B cell (primary cell): ENCODE measurements around the gene KHNYN. TPM values are rescaled to one million over a fixed set of nuclear protein-coding genes. Genes with fewer than 3 reads are reported as not detected.

Experiments
- ATAC-seq: fragments of 200-7000 bp; cut with Tn5 transposase; one replicate; pipeline ENCODE4 v1.10.0; 2021; ENCODE audit warnings: low read depth, mild to moderate bottlenecking, moderate number of reproducible peaks, moderate library complexity
- CTCF ChIA-PET: fragments of 350-600 bp; sonication (Branson Sonifier 250); formaldehyde crosslinking; loops from one replicate; lab custom pipeline; 2021; ENCODE audit warnings: antibody characterized with exemption, inconsistent platforms; lab: Charles Lee
- POLR2A ChIA-PET: fragments of 350-600 bp; sonication (Branson Sonifier 250); formaldehyde crosslinking; loops from one replicate; lab custom pipeline; 2021; ENCODE audit warnings: antibody characterized with exemption; lab: Charles Lee
- DNase-seq: peaks from one replicate; pipeline ENCODE4 v3.0.0; 2013
- H2AFZ ChIP-seq: 2 replicates; pipeline ENCODE4 v1.6.1; 2012; ENCODE audit warnings: mild to moderate bottlenecking, low read depth, low read length; ENCODE audit not compliant: insufficient read depth, poor library complexity, severe bottlenecking
- H3K27ac ChIP-seq, 2 donors: 1 replicate in 1 of 2; 2 replicates in 1 of 2; pipeline ENCODE4 v1.5.1; 2012 to 2013; ENCODE audit warnings: low read length in 2 of 2, mild to moderate bottlenecking in 2 of 2, moderate library complexity in 1 of 2
- H3K27me3 ChIP-seq, 4 experiments: fragments of 200-600 bp in 1 of 4; sonication (generic) in 1 of 4; replicated peaks in 1 of 4; 1 replicate in 2 of 4; 2 replicates in 2 of 4; pipeline versions ENCODE4 v1.6.1 to v1.7.0; 2013 to 2016; ENCODE audit warnings: low read length in 3 of 4, mild to moderate bottlenecking in 2 of 4, mixed read lengths in 1 of 4, moderate library complexity in 1 of 4; ENCODE audit not compliant: insufficient read depth in 4 of 4, control insufficient read depth in 3 of 4; ENCODE audit errors: control extremely low read depth in 1 of 4
- H3K36me3 ChIP-seq, 2 experiments: replicated peaks in 1 of 2; 1 replicate in 1 of 2; 2 replicates in 1 of 2; pipeline versions ENCODE4 v1.6.1 to v1.7.1; 2013; ENCODE audit warnings: low read length in 1 of 2; ENCODE audit not compliant: insufficient read depth in 2 of 2, control insufficient read depth in 1 of 2; ENCODE audit errors: control extremely low read depth in 1 of 2, extremely low read depth in 1 of 2
- H3K4me1 ChIP-seq, 2 donors: fragments of 200-600 bp in 1 of 2; sonication (generic) in 1 of 2; 1 replicate in 1 of 2; 2 replicates in 1 of 2; pipeline versions ENCODE4 v1.5.1 to v1.6.1; 2013 to 2017; ENCODE audit warnings: low read length in 2 of 2; ENCODE audit not compliant: control insufficient read depth in 2 of 2, insufficient read depth in 2 of 2
- H3K4me2 ChIP-seq: replicated peaks from 2 replicates; pipeline ENCODE3; 2012; ENCODE audit warnings: mild to moderate bottlenecking, low read depth, low read length; ENCODE audit not compliant: poor library complexity, severe bottlenecking
- H3K4me3 ChIP-seq, 5 experiments: fragments of 200-600 bp in 1 of 5; sonication (generic) in 1 of 5; 1 replicate in 3 of 5; 2 replicates in 2 of 5; pipeline versions ENCODE4 v1.5.1 to v1.7.0; 2011 to 2016; ENCODE audit warnings: low read length in 4 of 5, mild to moderate bottlenecking in 4 of 5, low read depth in 2 of 5, control low read depth in 1 of 5, moderate library complexity in 1 of 5; ENCODE audit not compliant: insufficient read depth in 1 of 5; ENCODE audit errors: control extremely low read depth in 1 of 5, extremely low read depth in 1 of 5
- H3K79me2 ChIP-seq: fragments of 200-600 bp; sonication (generic); one replicate; pipeline ENCODE4 v1.6.0; 2016; ENCODE audit warnings: low read length; ENCODE audit not compliant: control insufficient read depth, insufficient read depth
- H3K9ac ChIP-seq: fragments of 200-600 bp; sonication (generic); 2 replicates; pipeline ENCODE4 v1.6.1; 2017; ENCODE audit warnings: mild to moderate bottlenecking, low read length, moderate library complexity
- H3K9me3 ChIP-seq, 3 donors: one replicate each; pipeline versions ENCODE4 v1.6.1 to v1.7.1; 2013; ENCODE audit warnings: low read length in 2 of 3; ENCODE audit not compliant: control insufficient read depth in 2 of 3, insufficient read depth in 1 of 3; ENCODE audit errors: control extremely low read depth in 1 of 3
- H4K20me1 ChIP-seq: 2 replicates; pipeline ENCODE4 v1.6.0; 2012; ENCODE audit warnings: mild to moderate bottlenecking, low read length; ENCODE audit not compliant: insufficient read depth, control insufficient read depth, poor library complexity, severe bottlenecking
- H3K27ac Mint-ChIP-seq: one replicate; pipeline ENCODE4 v1.8.0; 2021; ENCODE audit warnings: mixed read lengths
- H3K27me3 Mint-ChIP-seq: one replicate; pipeline ENCODE4 v1.8.0; 2021; ENCODE audit warnings: mixed read lengths
- H3K4me1 Mint-ChIP-seq: one replicate; pipeline ENCODE4 v1.8.0; 2021; ENCODE audit warnings: mixed read lengths
- H3K4me3 Mint-ChIP-seq: one replicate; pipeline ENCODE4 v1.8.0; 2021; ENCODE audit warnings: mixed read lengths
- H3K9me3 Mint-ChIP-seq: one replicate; pipeline ENCODE4 v1.8.0; 2022; ENCODE audit warnings: mixed read lengths; ENCODE audit not compliant: insufficient read depth
- EZH2 ChIP-seq: IDR thresholded peaks from 2 replicates; pipeline ENCODE4 v1.6.1; 2012; ENCODE audit warnings: borderline replicate concordance, low read depth, mild to moderate bottlenecking, moderate library complexity, low read length; ENCODE audit not compliant: insufficient read depth, poor library complexity, severe bottlenecking
- WGBS: methylation state at CpG from one replicate; pipeline ENCODE4 v1.1.5; 2013; ENCODE audit warnings: missing lambda C conversion rate; ENCODE audit not compliant: insufficient coverage; 5-methylcytosine and 5-hydroxymethylcytosine counted together
- intact Hi-C: fragments of 100-400 bp; cut with micrococcal nuclease; formaldehyde crosslinking; loops from one replicate; pipeline ENCODE4 v1.10.0; 2022
- polyA plus RNA-seq: library from polyadenylated mRNA; depleted of rRNA; stranded (reverse); fragments of >200 nt; gene quantifications from 2 replicates; pipeline ENCODE4 v1.2.3, GENCODE V29; 2012
- total RNA-seq, 2 donors: library from RNA; stranded (reverse); fragments of 120-200 nt in 1 of 2; gene quantifications; 1 replicate in 1 of 2; 2 replicates in 1 of 2; pipeline versions ENCODE4 v1.2.3 to v1.2.4, GENCODE V29; 2013 to 2022
- TF ChIP-seq, protein P1 (sequence below): fragments of 200-600 bp; IDR thresholded peaks from one replicate; pipeline ENCODE4 v1.8.0; 2022; ENCODE audit warnings: antibody characterized with exemption, mild to moderate bottlenecking

KHNYN gene
- total and polyA plus RNA-seq, 2 donors (not counting 1 experiment from before 2014, with no cell fraction given) = 74.4 to 184 TPM

GRCh38 chr14:24416254-24416931, 13.4 kb upstream of the KHNYN start:
- Histone ChIP-seq H3K36me3 (no peaks in the 10 kb centered on the region), H3K4me2 (no peak overlapping the region), H3K4me3 (no peak overlapping the region), H3K79me2 (no peaks in the 10 kb centered on the region), H2AFZ (no peak overlapping the region), H3K9ac (no peak overlapping the region), H3K27ac (no peak overlapping the region), H3K9me3 (no peaks in the 10 kb centered on the region), H4K20me1 (no peaks in the 10 kb centered on the region), H3K4me1 (no peaks in the 10 kb centered on the region), H3K27me3 (peaks cover 0 to 43% (median 7%) of the 10 kb centered on the region in 4 experiments)
- no peaks in the 10 kb centered on the region for H3K4me1 Mint-ChIP-seq
- no peak for TF ChIP-seq EZH2
- TF ChIP-seq, protein P1, sequence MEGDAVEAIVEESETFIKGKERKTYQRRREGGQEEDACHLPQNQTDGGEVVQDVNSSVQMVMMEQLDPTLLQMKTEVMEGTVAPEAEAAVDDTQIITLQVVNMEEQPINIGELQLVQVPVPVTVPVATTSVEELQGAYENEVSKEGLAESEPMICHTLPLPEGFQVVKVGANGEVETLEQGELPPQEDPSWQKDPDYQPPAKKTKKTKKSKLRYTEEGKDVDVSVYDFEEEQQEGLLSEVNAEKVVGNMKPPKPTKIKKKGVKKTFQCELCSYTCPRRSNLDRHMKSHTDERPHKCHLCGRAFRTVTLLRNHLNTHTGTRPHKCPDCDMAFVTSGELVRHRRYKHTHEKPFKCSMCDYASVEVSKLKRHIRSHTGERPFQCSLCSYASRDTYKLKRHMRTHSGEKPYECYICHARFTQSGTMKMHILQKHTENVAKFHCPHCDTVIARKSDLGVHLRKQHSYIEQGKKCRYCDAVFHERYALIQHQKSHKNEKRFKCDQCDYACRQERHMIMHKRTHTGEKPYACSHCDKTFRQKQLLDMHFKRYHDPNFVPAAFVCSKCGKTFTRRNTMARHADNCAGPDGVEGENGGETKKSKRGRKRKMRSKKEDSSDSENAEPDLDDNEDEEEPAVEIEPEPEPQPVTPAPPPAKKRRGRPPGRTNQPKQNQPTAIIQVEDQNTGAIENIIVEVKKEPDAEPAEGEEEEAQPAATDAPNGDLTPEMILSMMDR = no peak
- ATAC-seq (no peak), DNase-seq (no peak)
- WGBS = 68% methylated on average over 18 of the region's 19 CpGs
- POLR2A ChIA-PET = no interaction called here
- H3K27ac Mint-ChIP-seq = no peak overlapping the region
- CTCF ChIA-PET = interaction anchor here (0.9 kb wide), 1 partner anchor 15 kb away, joined by 4 read pairs; no protein-coding TSS in a partner anchor
- peaks cover 34% of the 10 kb centered on the region for H3K27me3 Mint-ChIP-seq
- intact Hi-C loops = no loop called here
- H3K9me3 Mint-ChIP-seq = no peaks in the 10 kb centered on the region
- no peak overlapping the region for H3K4me3 Mint-ChIP-seq

DNA sequence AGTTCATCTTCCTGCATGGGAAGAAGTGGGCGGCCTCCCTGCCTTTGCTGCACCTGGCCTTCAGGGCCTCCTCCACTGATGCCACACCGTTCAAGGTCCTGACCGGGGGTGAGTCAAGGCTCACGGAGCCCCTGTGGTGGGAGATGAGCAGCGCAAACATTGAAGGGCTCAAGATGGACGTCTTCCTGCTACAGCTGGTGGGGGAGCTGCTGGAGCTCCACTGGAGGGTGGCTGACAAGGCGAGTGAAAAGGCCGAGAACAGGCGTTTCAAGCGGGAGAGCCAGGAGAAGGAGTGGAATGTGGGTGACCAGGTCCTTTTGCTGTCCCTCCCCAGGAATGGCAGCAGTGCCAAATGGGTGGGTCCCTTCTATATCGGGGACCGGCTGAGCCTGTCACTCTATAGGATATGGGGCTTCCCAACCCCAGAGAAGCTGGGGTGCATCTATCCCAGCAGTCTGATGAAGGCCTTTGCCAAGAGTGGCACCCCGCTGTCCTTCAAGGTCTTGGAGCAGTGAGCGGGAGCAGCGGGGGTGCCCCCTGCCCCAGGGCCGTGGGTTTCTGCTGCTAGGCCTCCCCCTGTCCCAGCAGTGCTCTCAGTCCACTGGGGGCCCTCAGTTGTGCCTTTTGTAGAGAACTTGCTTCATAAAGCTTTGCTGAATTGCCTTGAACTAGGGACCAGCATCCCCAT, 12.7 kb upstream of the KHNYN start:
- ChIA-PET POLR2A (no interaction called here), CTCF (interaction anchor here (0.9 to 3.3 kb wide), 2 partner anchors 14 to 15 kb away, joined by 4 to 18 read pairs; partner anchors contain the start of genes CBLN3 and KHNYN)
- Mint-ChIP-seq H3K27ac (no peak overlapping the region), H3K9me3 (no peaks in the 10 kb centered on the region), H3K4me1 (no peaks in the 10 kb centered on the region), H3K4me3 (no peak overlapping the region), H3K27me3 (peaks cover 34% of the 10 kb centered on the region)
- H4K20me1 ChIP-seq = no peaks in the 10 kb centered on the region
- ATAC-seq (no peak), DNase-seq (no peak)
- H3K9me3 ChIP-seq = no peaks in the 10 kb centered on the region
- H3K4me3 ChIP-seq = no peak overlapping the region
- no peak overlapping the region for H3K27ac ChIP-seq
- no peak for TF ChIP-seq EZH2
- TF ChIP-seq, protein P1 = no peak
- no peak overlapping the region for H3K9ac ChIP-seq
- no peaks in the 10 kb centered on the region for H3K79me2 ChIP-seq
- H3K4me2 ChIP-seq = no peak overlapping the region
- H3K36me3 ChIP-seq = no peaks in the 10 kb centered on the region
- intact Hi-C loops = no loop called here
- peaks cover 0 to 43% (median 7%) of the 10 kb centered on the region in 4 experiments for H3K27me3 ChIP-seq
- H2AFZ ChIP-seq = no peak overlapping the region
- WGBS = 81% methylated on average over 16 of the region's 16 CpGs
- H3K4me1 ChIP-seq = peaks cover under 1% of the 10 kb centered on the region in 2 donors
